ENCODE measurements around the gene MCCC2. TPM values are rescaled to one million over a fixed set of nuclear protein-coding genes. Genes with fewer than 3 reads are reported as not detected.
"Not testable (repeated sequence)": the region's sequence is repeated elsewhere in the genome, so short reads cannot be mapped to it uniquely, and the experiment has no call there.

The MCCC2 gene
- total RNA-seq, 1 donor from 2014 or later, result 20.7 TPM

- DNase-seq, result no peak
These were observed 13.6 kb downstream of the MCCC2 start for GRCh38 chr5:71600783-71601182.

GRCh38 chr5:71601222-71602026 is 14.3 kb downstream of the MCCC2 start:
- no peak for DNase-seq

GRCh38 chr5:71609916-71610315 is 22.8 kb downstream of the MCCC2 start:
- DNase-seq, result not testable (repeated sequence)

- no peak for DNase-seq
These were observed 28.7 kb downstream of the MCCC2 start for GRCh38 chr5:71615809-71616208.

- DNase-seq, result no peak
These were observed 33.5 kb downstream of the MCCC2 start for GRCh38 chr5:71620630-71621029.

- no peak for DNase-seq
These were observed 34.1 kb downstream of the MCCC2 start for GRCh38 chr5:71621268-71621667.

- no peak for DNase-seq
These were observed 34.6 kb downstream of the MCCC2 start for GRCh38 chr5:71621741-71622140.

- DNase-seq, result no peak
These were observed 36.2 kb downstream of the MCCC2 start for GRCh38 chr5:71623221-71623794.

- DNase-seq, result no peak
These were observed 42.8 kb downstream of the MCCC2 start for GRCh38 chr5:71629950-71630349.

GRCh38 chr5:71631070-71631469 is 43.9 kb downstream of the MCCC2 start:
- no peak for DNase-seq

GRCh38 chr5:71632168-71632567 is 45.0 kb downstream of the MCCC2 start:
- no peak for DNase-seq

GRCh38 chr5:71633255-71634155 is 46.4 kb downstream of the MCCC2 start:
- DNase-seq, result no peak

- no peak for DNase-seq
These were observed 50.0 kb downstream of the MCCC2 start for GRCh38 chr5:71637133-71637532.

- no peak for DNase-seq
These were observed 53.3 kb downstream of the MCCC2 start for GRCh38 chr5:71640408-71640807.

GRCh38 chr5:71645030-71645429 is 57.9 kb downstream of the MCCC2 start:
- no peak for DNase-seq

- not testable (repeated sequence) for DNase-seq
These were observed 63.8 kb downstream of the MCCC2 start for GRCh38 chr5:71650940-71651339.

GRCh38 chr5:71651579-71651978 is 64.4 kb downstream of the MCCC2 start:
- DNase-seq, result no peak

- no peak for DNase-seq
These were observed 65.2 kb downstream of the MCCC2 start for GRCh38 chr5:71652349-71652748.

- DNase-seq, result no peak
These were observed 65.8 kb downstream of the MCCC2 start for GRCh38 chr5:71652803-71653543.

GRCh38 chr5:71658916-71659662 is 71.9 kb downstream of the MCCC2 start:
- DNase-seq, result no peak

- DNase-seq, result no peak
These were observed 75.2 kb downstream of the MCCC2 start for GRCh38 chr5:71662381-71662780.
